Tibial nerve (tissue), 4 donors: ENCODE results near the gene PTPN3. TPM values are rescaled to one million over a fixed set of nuclear protein-coding genes. Genes with fewer than 3 reads are reported as not detected.

Experiments used
- DNase-seq, 2 donors: peaks; one replicate each; pipeline ENCODE4 v3.0.0-alpha.2; 2019; ENCODE audit warnings: low spot score in 2 of 2
- H3K27ac ChIP-seq, 4 donors: fragments of 200-600 bp; sonication (generic) in 3 of 4; one replicate each; pipeline ENCODE4 v1.5.1; 2017 to 2019; ENCODE audit warnings: mild to moderate bottlenecking in 1 of 4
- H3K27me3 ChIP-seq, 2 donors: fragments of 200-600 bp; sonication (generic) in 1 of 2; one replicate each; pipeline versions ENCODE4 v1.5.1 to v1.6.0; 2017 to 2019
- H3K36me3 ChIP-seq, 3 donors: fragments of 200-600 bp; sonication (generic); one replicate each; pipeline ENCODE4 v1.5.1; 2018 to 2019
- H3K4me1 ChIP-seq, 4 donors: fragments of 200-600 bp; sonication (generic) in 3 of 4; one replicate each; pipeline ENCODE4 v1.5.1; 2017 to 2019
- H3K4me3 ChIP-seq, 4 donors: fragments of 200-600 bp; sonication (generic) in 3 of 4; one replicate each; pipeline ENCODE4 v1.5.1; 2017 to 2019; ENCODE audit warnings: mild to moderate bottlenecking in 1 of 4, moderate library complexity in 1 of 4
- H3K9me3 ChIP-seq, 4 donors: fragments of 200-600 bp; sonication (generic) in 3 of 4; one replicate each; pipeline ENCODE4 v1.5.1; 2017 to 2019
- EP300 ChIP-seq, 2 donors: sonication (generic); formaldehyde crosslinking; IDR thresholded peaks; one replicate each; pipeline ENCODE4 v1.6.1; 2017; ENCODE audit warnings: antibody characterized with exemption in 2 of 2, mild to moderate bottlenecking in 1 of 2
- POLR2A ChIP-seq, 2 donors: fragments of 450-650 bp; IDR thresholded peaks; one replicate each; pipeline ENCODE4 v1.6.1; 2017; ENCODE audit warnings: antibody characterized with exemption in 2 of 2, mild to moderate bottlenecking in 2 of 2, moderate library complexity in 2 of 2
- WGBS, 2 donors: methylation state at CpG; one replicate each; pipeline ENCODE4 v1.1.5; 2018; 5-methylcytosine and 5-hydroxymethylcytosine counted together
- total RNA-seq, 4 donors: library from RNA; depleted of rRNA; stranded (reverse); fragments of >200 nt; gene quantifications; one replicate each; pipeline ENCODE4 v1.1.0, GENCODE V29; 2016
- TF ChIP-seq, protein P1 (sequence below), 5 experiments: fragments of 200-600 bp in 3 of 5; fragments of 450-650 bp in 2 of 5; sonication (generic) in 3 of 5; IDR thresholded peaks; one replicate each; pipeline ENCODE4 v1.5.1; 2016 to 2019; ENCODE audit warnings: antibody characterized with exemption in 5 of 5, mild to moderate bottlenecking in 3 of 5, moderate library complexity in 2 of 5

Gene PTPN3
- total RNA-seq, 4 donors from 2014 or later: 1.3 to 3.3 (median 1.8) TPM

DNA sequence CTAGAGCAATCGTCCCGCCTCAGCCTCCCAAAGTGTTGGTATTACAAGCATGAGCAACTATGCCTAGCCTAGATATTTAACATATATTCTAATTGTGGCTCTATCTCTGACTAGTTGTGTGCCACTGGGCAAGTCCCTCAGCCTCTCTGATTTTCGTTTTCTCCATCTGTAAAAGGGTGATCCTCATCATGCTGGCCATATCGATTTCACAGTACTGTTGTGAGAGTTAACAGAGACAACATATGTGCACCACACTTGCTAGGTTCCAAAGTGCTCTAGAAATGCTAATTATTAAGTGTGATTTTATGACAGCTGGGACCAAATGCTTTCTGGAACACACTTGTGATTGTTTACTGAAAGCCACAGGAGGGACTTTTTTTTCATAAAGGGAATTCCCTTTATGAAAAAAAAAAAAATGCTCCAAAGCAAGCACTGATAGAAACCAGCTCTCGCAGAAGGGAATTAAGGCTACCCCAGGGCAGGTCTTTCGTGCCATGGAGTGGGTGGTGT lies 98.8 kb downstream of the PTPN3 start:
- 80 to 85% methylated on average over 6 of the region's 6 CpGs for WGBS, 2 donors
- no peaks in the 10 kb centered on the region for H3K36me3 ChIP-seq
- H3K27ac ChIP-seq: no peak overlapping the region
- DNase-seq: no peak
- H3K9me3 ChIP-seq: no peaks in the 10 kb centered on the region
- peaks cover 0 to 8% (median 0%) of the 10 kb centered on the region in 4 donors for H3K4me1 ChIP-seq
- no peak overlapping the region for H3K4me3 ChIP-seq
- TF ChIP-seq EP300 (IDR thresholded peaks at IDR 0.05) (no peak), POLR2A (IDR thresholded peaks at IDR 0.05) (no peak)
- TF ChIP-seq, protein P1, sequence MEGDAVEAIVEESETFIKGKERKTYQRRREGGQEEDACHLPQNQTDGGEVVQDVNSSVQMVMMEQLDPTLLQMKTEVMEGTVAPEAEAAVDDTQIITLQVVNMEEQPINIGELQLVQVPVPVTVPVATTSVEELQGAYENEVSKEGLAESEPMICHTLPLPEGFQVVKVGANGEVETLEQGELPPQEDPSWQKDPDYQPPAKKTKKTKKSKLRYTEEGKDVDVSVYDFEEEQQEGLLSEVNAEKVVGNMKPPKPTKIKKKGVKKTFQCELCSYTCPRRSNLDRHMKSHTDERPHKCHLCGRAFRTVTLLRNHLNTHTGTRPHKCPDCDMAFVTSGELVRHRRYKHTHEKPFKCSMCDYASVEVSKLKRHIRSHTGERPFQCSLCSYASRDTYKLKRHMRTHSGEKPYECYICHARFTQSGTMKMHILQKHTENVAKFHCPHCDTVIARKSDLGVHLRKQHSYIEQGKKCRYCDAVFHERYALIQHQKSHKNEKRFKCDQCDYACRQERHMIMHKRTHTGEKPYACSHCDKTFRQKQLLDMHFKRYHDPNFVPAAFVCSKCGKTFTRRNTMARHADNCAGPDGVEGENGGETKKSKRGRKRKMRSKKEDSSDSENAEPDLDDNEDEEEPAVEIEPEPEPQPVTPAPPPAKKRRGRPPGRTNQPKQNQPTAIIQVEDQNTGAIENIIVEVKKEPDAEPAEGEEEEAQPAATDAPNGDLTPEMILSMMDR (IDR thresholded peaks at IDR 0.05): no peak
- no peaks in the 10 kb centered on the region for H3K27me3 ChIP-seq

DNA sequence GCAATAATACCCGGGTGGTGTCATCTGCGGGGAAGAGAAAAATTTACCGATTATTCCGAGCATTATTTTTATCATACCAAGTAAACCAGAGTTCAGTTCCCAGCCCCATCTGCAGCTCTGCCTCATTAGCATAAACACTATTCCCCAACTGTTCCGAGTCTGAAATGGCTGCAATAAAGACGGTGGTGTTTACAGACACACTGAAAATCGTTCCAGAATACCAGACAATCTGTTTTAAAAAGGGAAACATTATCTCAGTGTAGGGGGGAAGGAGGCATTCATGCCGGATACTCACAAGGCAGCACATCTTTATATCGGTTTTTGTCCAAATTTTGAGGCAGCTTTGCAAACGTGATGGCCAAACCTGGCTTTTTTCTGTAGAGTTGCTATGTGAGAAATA lies 106.9 kb downstream of the PTPN3 start:
- H3K9me3 ChIP-seq: no peaks in the 10 kb centered on the region
- no peaks in the 10 kb centered on the region for H3K4me1 ChIP-seq
- no peak overlapping the region for H3K4me3 ChIP-seq
- DNase-seq: no peak
- no peaks in the 10 kb centered on the region for H3K36me3 ChIP-seq
- no peaks in the 10 kb centered on the region for H3K27me3 ChIP-seq
- 41 to 42% methylated on average over 10 of the region's 10 CpGs for WGBS, 2 donors
- no peak overlapping the region for H3K27ac ChIP-seq
- TF ChIP-seq, protein P1 (IDR thresholded peaks at IDR 0.05): no peak
- no peak for TF ChIP-seq POLR2A (IDR thresholded peaks at IDR 0.05)
- TF ChIP-seq EP300 (IDR thresholded peaks at IDR 0.05): no peak

DNA sequence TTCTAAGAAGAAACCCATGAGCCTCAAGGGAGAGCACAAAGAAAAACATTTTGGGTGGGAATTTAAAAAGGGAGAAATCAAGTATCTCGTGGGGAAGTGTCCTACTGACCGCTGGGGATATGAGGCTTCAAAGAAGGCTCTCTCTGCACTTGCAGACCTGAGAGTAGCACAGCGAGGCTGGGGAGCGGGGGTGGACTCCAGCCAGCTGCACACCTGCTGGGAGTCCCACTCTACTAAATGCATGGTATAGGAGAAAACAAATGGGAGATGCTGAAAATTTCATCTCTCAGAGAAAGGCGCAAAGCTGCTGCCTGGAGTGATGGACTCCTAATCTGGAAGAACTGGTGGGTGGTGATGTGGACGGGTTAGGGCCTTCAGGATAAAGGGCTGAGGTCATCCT lies 110.3 kb downstream of the PTPN3 start:
- 83 to 91% methylated on average over 6 of the region's 6 CpGs for WGBS, 2 donors
- TF ChIP-seq POLR2A (IDR thresholded peaks at IDR 0.05): no peak
- TF ChIP-seq, protein P1 (IDR thresholded peaks at IDR 0.05): no peak
- TF ChIP-seq EP300 (IDR thresholded peaks at IDR 0.05): no peak
- Histone ChIP-seq H3K27ac (no peak overlapping the region), H3K36me3 (no peaks in the 10 kb centered on the region), H3K4me1 (no peaks in the 10 kb centered on the region), H3K27me3 (no peaks in the 10 kb centered on the region), H3K4me3 (no peak overlapping the region), H3K9me3 (no peaks in the 10 kb centered on the region)
- no peak for DNase-seq

DNA sequence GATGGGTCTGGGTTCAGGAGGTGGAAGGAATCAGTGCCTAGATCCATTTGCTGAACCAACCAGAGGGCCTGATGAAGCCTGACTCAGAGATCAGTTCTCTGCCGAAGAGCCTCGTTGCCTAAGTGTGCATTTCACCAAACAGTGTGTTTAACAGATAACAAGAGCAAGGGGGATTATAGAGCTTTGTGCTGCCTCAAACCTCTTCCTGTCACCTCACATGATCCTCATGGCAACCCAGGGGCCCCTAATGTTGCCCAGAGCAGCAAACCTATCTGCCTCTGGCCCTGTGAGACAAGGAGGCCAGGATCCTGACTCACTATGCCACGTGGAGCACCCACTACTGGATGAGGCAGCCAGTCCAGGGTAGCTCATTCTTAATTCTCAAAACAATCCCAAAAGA lies 110.9 kb downstream of the PTPN3 start:
- H3K27me3 ChIP-seq: no peaks in the 10 kb centered on the region
- H3K9me3 ChIP-seq: no peaks in the 10 kb centered on the region
- no peaks in the 10 kb centered on the region for H3K36me3 ChIP-seq
- no peaks in the 10 kb centered on the region for H3K4me1 ChIP-seq
- DNase-seq: no peak
- no peak overlapping the region for H3K4me3 ChIP-seq
- 70 to 72% methylated on average over 3 of the region's 3 CpGs for WGBS, 2 donors
- TF ChIP-seq, protein P1 (IDR thresholded peaks at IDR 0.05): no peak
- TF ChIP-seq EP300 (IDR thresholded peaks at IDR 0.05): no peak
- no peak for TF ChIP-seq POLR2A (IDR thresholded peaks at IDR 0.05)
- no peak overlapping the region for H3K27ac ChIP-seq

DNA sequence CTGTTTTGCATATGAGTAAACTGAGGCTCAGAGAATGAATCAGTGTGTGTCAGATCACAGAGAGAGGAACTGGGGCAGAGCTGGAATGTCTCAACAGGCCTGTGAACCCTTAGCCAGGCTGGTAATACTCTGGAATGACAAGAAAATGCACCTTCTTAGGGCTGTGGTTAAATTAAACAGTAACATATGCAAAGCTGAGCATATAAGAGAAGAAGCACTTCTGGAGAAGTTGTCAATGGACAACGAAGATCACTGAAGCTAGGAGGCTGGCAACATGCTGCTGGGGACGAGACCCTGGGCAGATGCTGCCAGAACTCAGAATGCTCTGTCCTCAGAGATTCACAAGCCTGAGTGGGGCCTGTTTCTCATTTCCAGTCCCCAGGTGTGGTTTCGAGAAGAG lies 112.6 kb downstream of the PTPN3 start:
- no peak for DNase-seq
- Histone ChIP-seq H3K4me1 (no peaks in the 10 kb centered on the region), H3K36me3 (no peaks in the 10 kb centered on the region), H3K9me3 (no peaks in the 10 kb centered on the region), H3K27ac (no peak overlapping the region), H3K27me3 (no peaks in the 10 kb centered on the region), H3K4me3 (no peak overlapping the region)
- TF ChIP-seq, protein P1 (IDR thresholded peaks at IDR 0.05): no peak
- TF ChIP-seq POLR2A (IDR thresholded peaks at IDR 0.05) (no peak), EP300 (IDR thresholded peaks at IDR 0.05) (no peak)
- 83 to 86% methylated on average over 3 of the region's 3 CpGs for WGBS, 2 donors
